Embryonic facial prominence (tissue), 1 donor: ENCODE measurements around the gene LRP1B.

ENCODE experiments used
- DNase-seq: peaks from one replicate; pipeline ENCODE4 v3.0.0-alpha.2; 2016; ENCODE audit errors: extremely low spot score

The LRP1B gene

GRCh38 chr2:142041105-142041504, 89.7 kb downstream of the LRP1B start:
- DNase-seq, result no peak

GRCh38 chr2:142040556-142040955, 90.3 kb downstream of the LRP1B start:
- DNase-seq, result no peak

- DNase-seq, result no peak
Measured at GRCh38 chr2:142038826-142039225, 92.0 kb downstream of the LRP1B start.

GRCh38 chr2:142037744-142038143, 93.1 kb downstream of the LRP1B start:
- DNase-seq, result no peak

GRCh38 chr2:142037066-142037465, 93.8 kb downstream of the LRP1B start:
- DNase-seq, result no peak

- no peak for DNase-seq
Measured at GRCh38 chr2:142033393-142033792, 97.4 kb downstream of the LRP1B start.

- no peak for DNase-seq
Measured at GRCh38 chr2:142031656-142032055, 99.2 kb downstream of the LRP1B start.

GRCh38 chr2:142030735-142031134, 100.1 kb downstream of the LRP1B start:
- no peak for DNase-seq

- DNase-seq, result no peak
Measured at GRCh38 chr2:142029974-142030373, 100.8 kb downstream of the LRP1B start.

GRCh38 chr2:142025394-142025793, 105.4 kb downstream of the LRP1B start:
- DNase-seq, result no peak

- no peak for DNase-seq
Measured at GRCh38 chr2:142020368-142020767, 110.4 kb downstream of the LRP1B start.

- no peak for DNase-seq
Measured at GRCh38 chr2:142014536-142014935, 116.3 kb downstream of the LRP1B start.

- no peak for DNase-seq
Measured at GRCh38 chr2:142012797-142013196, 118.0 kb downstream of the LRP1B start.

- DNase-seq, result no peak
Measured at GRCh38 chr2:142010477-142011270, 120.1 kb downstream of the LRP1B start.

GRCh38 chr2:142008135-142008744, 122.6 kb downstream of the LRP1B start:
- peak; percentile 31 for DNase-seq

GRCh38 chr2:141994066-141994465, 136.8 kb downstream of the LRP1B start:
- no peak for DNase-seq

- DNase-seq, result no peak
Measured at GRCh38 chr2:141992695-141993094, 138.1 kb downstream of the LRP1B start.

- no peak for DNase-seq
Measured at GRCh38 chr2:141968433-141968832, 162.4 kb downstream of the LRP1B start.

GRCh38 chr2:141967980-141968379, 162.8 kb downstream of the LRP1B start:
- DNase-seq, result no peak

- no peak for DNase-seq
Measured at GRCh38 chr2:141967503-141967902, 163.3 kb downstream of the LRP1B start.

- DNase-seq, result no peak
Measured at GRCh38 chr2:141959941-141960340, 170.9 kb downstream of the LRP1B start.

GRCh38 chr2:141959016-141959415, 171.8 kb downstream of the LRP1B start:
- DNase-seq, result no peak

- no peak for DNase-seq
Measured at GRCh38 chr2:141957827-141958450, 172.9 kb downstream of the LRP1B start.
